Stomach smooth muscle (tissue), 2 donors: ENCODE data around the gene PTPRN2.

ENCODE experiments used
- H3K27ac ChIP-seq: one replicate; pipeline ENCODE4 v1.7.0; 2013; ENCODE audit warnings: mild to moderate bottlenecking, low read length, inconsistent platforms
- H3K27me3 ChIP-seq, 2 donors: one replicate each; pipeline ENCODE4 v1.7.0; 2013; ENCODE audit warnings: low read length in 2 of 2; ENCODE audit not compliant: insufficient read depth in 2 of 2, control insufficient read depth in 1 of 2
- H3K36me3 ChIP-seq, 2 donors: one replicate each; pipeline ENCODE4 v1.7.0; 2013; ENCODE audit warnings: low read length in 2 of 2; ENCODE audit not compliant: control insufficient read depth in 2 of 2, insufficient read depth in 2 of 2
- H3K4me1 ChIP-seq: one replicate; pipeline ENCODE4 v1.7.0; 2013; ENCODE audit warnings: low read length; ENCODE audit not compliant: control insufficient read depth, insufficient read depth
- H3K4me3 ChIP-seq, 2 donors: one replicate each; pipeline ENCODE4 v1.7.0; 2013; ENCODE audit warnings: low read length in 2 of 2
- H3K9ac ChIP-seq, 2 donors: one replicate each; pipeline ENCODE4 v1.7.0; 2013; ENCODE audit warnings: low read length in 2 of 2, mild to moderate bottlenecking in 1 of 2
- H3K9me3 ChIP-seq, 2 donors: one replicate each; pipeline ENCODE4 v1.7.0; 2013; ENCODE audit warnings: low read length in 2 of 2; ENCODE audit not compliant: control insufficient read depth in 2 of 2
- donor health status: healthy.
- donor health status: Pancreatic carcinoma.

Gene PTPRN2

DNA sequence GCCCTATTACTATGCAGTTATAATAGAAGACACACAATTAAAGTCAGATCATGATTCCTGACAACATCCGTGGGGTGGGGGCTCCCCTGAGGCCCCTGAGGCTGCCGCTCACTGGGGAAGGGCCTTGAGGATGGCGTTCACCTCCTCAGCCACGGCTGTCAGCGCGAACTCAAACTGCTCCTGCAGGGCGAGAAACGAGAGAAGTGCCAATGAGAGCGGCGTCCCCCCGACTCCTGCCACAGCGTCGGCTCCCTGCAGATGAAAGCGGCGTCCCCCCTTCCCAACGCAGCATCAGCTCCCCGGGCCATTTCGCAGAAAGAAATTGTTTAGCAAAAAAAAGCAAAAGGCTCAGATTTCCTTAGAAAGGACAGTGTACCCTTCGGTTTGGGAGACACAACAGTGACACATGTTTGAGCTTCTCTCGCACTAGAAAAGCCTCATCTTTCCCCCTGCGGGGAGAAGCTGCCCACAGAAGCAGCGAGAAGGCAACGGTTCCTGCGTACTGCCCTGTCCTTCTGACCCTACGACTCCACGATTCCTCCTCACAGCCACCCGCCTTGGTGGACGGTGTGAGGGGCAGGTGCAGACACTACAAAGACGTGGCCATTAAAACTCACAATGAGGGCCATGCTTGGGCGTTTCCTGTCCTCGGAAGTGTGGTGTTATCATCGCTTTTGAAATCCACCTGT is 1046.9 kb downstream of the PTPRN2 start:
- Histone ChIP-seq H3K4me3 (no peak overlapping the region), H3K9me3 (no peaks in the 10 kb centered on the region), H3K36me3 (no peaks in the 10 kb centered on the region), H3K4me1 (no peaks in the 10 kb centered on the region), H3K27me3 (no peaks in the 10 kb centered on the region), H3K9ac (no peak overlapping the region), H3K27ac (no peak overlapping the region)

DNA sequence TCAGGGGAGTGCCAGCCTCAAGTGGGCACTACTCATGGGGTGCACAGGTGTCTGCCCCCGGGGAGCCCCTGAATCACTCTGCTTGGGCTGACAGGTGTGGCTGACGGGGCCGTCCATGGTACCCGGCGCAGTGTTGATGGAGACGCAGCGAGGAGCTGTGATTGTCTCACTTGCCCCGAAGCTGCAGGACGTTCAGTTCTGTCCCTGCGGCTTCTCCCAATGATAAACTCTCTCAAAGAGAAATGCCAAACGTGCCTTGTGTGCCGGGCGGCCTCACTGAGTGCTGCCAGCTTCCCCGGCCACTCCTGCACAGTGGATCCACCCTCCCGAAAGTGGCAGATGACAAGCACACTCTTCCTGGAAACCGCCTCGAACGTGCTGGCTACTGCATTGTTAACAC is 1047.6 kb downstream of the PTPRN2 start:
- H3K9ac ChIP-seq: no peak overlapping the region
- H3K4me3 ChIP-seq: no peak overlapping the region
- H3K9me3 ChIP-seq: no peaks in the 10 kb centered on the region
- no peak overlapping the region for H3K27ac ChIP-seq
- no peaks in the 10 kb centered on the region for H3K27me3 ChIP-seq
- H3K4me1 ChIP-seq: no peaks in the 10 kb centered on the region
- H3K36me3 ChIP-seq: no peaks in the 10 kb centered on the region

DNA sequence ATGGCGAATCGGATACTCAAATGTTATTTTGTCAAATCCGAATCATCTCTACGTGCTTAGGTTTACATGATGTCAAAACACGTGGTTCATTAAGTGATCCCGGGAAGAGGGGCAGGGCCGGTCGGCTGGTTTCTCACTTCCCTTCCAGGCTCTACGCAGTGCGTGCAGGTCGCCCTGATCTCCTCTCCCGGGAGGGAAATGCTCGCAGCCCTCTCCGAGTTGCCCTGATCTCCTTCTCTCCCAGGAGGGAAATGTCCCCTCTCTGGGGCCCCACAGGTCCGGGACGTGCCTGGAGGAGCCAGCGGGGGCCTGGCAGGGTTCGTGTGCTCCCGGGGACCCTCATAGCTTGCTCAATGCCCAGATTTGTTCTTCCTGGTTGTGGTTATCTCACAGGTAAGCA is 1048.1 kb downstream of the PTPRN2 start:
- H3K27me3 ChIP-seq: no peaks in the 10 kb centered on the region
- H3K9ac ChIP-seq: no peak overlapping the region
- H3K36me3 ChIP-seq: no peaks in the 10 kb centered on the region
- no peaks in the 10 kb centered on the region for H3K4me1 ChIP-seq
- H3K9me3 ChIP-seq: no peaks in the 10 kb centered on the region
- no peak overlapping the region for H3K4me3 ChIP-seq
- H3K27ac ChIP-seq: no peak overlapping the region

DNA sequence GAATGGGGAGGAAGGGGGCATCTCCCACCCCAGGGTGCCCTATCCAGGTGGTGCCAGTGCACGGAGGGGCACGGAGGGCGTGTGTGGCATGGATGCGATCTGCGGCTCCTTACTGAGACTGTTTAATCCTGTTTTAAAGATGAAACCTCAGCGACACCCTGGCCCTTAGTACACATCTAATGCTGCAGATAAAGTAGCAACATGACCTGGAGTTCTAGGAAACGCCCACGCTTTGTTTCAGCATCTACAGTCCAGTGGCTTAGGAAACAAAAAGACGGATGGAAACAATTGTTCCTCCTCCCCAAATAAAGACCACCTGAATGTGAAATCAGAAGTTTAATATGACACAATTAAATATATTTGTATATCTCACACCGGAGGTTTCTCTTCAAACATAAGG is 1048.9 kb downstream of the PTPRN2 start:
- H3K9ac ChIP-seq: no peak overlapping the region
- H3K27ac ChIP-seq: no peak overlapping the region
- H3K9me3 ChIP-seq: peaks cover under 1 to 3% of the 10 kb centered on the region in 2 donors
- no peaks in the 10 kb centered on the region for H3K27me3 ChIP-seq
- no peak overlapping the region for H3K4me3 ChIP-seq
- H3K36me3 ChIP-seq: no peaks in the 10 kb centered on the region
- H3K4me1 ChIP-seq: no peaks in the 10 kb centered on the region

DNA sequence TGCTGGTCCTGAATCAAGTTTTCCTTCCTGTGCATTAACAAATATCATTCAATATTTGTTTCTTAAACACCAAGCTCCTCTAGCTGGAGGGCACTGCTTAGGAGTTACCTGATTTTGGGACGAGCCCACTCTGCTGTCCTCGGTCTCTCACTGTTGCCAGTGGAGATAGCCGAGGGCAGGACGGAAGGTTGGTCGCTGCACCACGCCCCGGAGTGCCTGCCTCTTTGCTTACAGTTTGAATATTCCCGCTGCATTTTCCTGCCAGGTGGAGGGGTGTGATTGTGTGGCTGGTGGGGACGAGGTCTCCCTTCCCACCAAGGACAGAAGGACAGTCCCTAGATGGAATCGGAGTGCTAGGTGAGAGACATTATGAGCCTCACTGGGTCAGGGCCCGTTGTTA is 1049.3 kb downstream of the PTPRN2 start:
- no peaks in the 10 kb centered on the region for H3K4me1 ChIP-seq
- no peaks in the 10 kb centered on the region for H3K36me3 ChIP-seq
- H3K9ac ChIP-seq: no peak overlapping the region
- H3K27me3 ChIP-seq: no peaks in the 10 kb centered on the region
- H3K27ac ChIP-seq: no peak overlapping the region
- H3K4me3 ChIP-seq: no peak overlapping the region
- peaks cover 3 to 5% of the 10 kb centered on the region in 2 donors for H3K9me3 ChIP-seq

DNA sequence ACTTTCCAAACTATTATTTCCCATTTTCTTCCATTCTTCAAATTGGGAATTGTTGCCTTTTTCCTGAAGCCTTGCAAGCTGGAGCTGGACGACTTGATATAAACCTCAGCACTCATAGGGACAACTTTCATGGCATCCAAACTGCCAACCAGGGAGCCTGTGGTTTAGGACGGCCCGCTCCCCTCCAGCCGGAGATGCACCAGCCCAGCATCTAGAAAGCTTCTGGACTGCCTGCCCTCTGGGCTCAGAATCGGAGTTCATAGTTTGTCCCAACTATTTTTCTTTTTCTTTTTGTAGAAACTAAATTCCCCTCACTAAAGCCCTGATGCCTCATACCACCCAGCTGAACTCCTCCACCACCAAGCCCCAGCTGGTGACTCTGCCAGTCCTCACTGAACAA is 1050.6 kb downstream of the PTPRN2 start:
- no peak overlapping the region for H3K4me3 ChIP-seq
- H3K9ac ChIP-seq: no peak overlapping the region
- H3K27me3 ChIP-seq: no peaks in the 10 kb centered on the region
- no peaks in the 10 kb centered on the region for H3K4me1 ChIP-seq
- H3K27ac ChIP-seq: no peak overlapping the region
- H3K36me3 ChIP-seq: no peaks in the 10 kb centered on the region
- peaks cover 3 to 6% of the 10 kb centered on the region in 2 donors for H3K9me3 ChIP-seq

DNA sequence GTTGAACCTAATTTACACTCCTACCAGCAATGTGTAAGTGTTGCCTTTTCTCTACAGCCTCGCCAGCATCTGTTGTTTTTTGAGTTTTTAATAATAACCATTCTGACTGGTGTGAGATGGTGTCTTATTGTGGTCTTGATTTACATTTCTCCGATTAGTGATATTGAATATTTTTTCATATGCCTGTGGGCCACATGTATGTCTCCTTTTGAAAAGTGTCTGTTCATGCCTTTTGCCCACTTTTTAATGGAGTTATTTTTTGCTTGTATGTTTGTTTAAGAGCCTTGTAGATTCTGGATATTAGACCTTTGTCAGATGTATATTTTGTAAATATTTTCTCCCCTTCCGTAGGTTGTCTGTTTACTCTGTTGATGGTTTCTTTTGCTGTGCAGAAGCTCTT is 1055.6 kb downstream of the PTPRN2 start:
- H3K4me3 ChIP-seq: no peak overlapping the region

DNA sequence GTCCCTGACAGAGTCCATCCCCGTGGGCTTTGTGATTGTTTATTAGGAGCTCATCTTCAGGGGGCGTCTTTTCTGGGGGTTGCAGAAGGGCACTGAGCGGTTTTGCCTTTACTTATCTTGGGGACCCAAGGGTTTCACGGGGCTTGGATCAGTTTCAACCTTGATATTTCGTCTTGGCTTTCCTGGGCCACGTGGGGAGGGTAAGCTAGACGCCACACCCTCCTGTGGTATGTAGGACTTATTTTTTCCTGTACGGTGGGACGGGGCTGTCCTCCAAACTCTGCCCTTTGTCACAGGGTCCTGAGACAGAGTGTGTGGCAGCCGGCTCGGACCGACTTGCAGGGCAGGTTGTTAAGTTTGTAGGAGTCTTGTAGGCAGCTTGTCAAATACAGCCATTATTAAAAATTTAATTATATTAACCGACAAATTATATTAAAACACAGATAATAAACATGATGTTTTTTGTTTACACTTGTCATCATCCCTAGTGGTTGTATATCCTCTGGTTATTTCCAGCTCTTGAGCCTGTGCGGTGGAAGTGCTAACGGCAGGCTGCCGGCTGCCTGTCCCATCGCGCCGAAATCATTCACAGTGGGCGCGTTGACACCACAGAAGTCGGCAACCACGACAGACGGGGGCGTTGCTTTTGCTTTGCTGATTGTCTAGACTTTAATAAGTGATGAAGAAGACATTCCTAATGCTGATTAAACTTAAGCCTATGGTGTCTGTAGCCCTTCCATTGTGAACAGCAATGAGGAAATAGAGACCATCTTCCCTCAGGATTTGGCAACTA is 1057.7 kb downstream of the PTPRN2 start:
- Histone ChIP-seq H3K9ac (no peak overlapping the region), H3K4me1 (no peaks in the 10 kb centered on the region), H3K4me3 (no peak overlapping the region), H3K27me3 (no peaks in the 10 kb centered on the region), H3K9me3 (peaks cover 13 to 25% of the 10 kb centered on the region in 2 donors), H3K27ac (no peak overlapping the region), H3K36me3 (no peaks in the 10 kb centered on the region)

More for the DNA sequence above, 1055.6 kb downstream of the PTPRN2 start:
- Histone ChIP-seq H3K9me3 (peaks cover 13 to 25% of the 10 kb centered on the region in 2 donors), H3K9ac (no peak overlapping the region), H3K27ac (no peak overlapping the region), H3K4me1 (no peaks in the 10 kb centered on the region), H3K36me3 (no peaks in the 10 kb centered on the region), H3K27me3 (no peaks in the 10 kb centered on the region)

DNA sequence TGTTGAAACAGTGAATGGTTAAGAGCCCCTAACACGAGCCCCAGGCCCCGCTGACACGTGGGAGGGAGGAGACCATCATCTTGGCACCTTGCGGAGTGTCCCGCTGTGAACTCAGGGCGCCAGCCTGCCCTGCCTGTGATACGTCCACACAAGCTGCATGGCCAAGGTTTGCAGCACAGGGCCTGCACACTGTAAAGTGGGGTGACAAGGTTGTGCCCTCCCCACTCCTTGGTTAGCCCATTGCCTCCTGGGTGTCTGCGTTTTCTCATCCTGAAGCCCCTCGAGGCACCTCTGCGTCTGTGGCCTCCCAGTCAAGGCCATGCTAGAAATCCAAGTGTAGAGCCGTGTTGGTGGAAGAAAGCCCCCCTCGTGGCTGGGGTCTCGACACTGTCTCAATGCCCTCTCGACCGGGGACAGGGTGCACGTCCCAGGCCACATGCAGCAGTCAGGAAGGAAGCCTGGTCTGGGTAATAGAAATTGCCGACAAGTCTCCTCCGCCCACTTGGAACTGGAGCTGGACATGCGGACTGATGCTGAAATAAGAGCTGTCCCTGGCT is 1058.8 kb downstream of the PTPRN2 start:
- Histone ChIP-seq H3K27ac (no peak overlapping the region), H3K9ac (no peak overlapping the region), H3K9me3 (peaks cover 11 to 25% of the 10 kb centered on the region in 2 donors), H3K4me3 (no peak overlapping the region), H3K27me3 (no peaks in the 10 kb centered on the region), H3K4me1 (no peaks in the 10 kb centered on the region), H3K36me3 (no peaks in the 10 kb centered on the region)

DNA sequence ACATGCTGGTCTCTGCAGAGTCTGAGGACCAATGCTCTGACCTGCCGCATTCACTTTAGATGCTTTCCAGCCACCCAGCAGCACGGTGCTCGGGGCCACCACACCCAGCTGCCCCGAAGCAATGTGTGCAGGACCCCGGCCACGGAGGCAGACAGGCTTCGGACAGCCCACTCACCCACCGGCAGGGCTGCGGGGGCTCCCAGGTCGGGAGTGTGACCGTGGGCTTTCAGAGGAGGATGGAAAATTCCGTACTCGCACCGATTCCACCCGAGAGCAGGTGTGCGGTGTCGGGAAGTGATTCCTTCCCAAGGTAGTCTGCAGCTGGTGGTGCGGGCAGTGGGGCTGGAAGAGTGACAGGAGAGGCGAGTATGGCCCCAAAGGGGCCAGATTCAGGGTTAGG is 1059.9 kb downstream of the PTPRN2 start:
- Histone ChIP-seq H3K27ac (no peak overlapping the region), H3K4me1 (no peaks in the 10 kb centered on the region), H3K4me3 (no peak overlapping the region), H3K36me3 (no peaks in the 10 kb centered on the region), H3K27me3 (no peaks in the 10 kb centered on the region), H3K9ac (no peak overlapping the region), H3K9me3 (peaks cover 10 to 19% of the 10 kb centered on the region in 2 donors)
